ENCODE data around the gene INF2.
"Not testable (repeated sequence)": the region's sequence is repeated elsewhere in the genome, so short reads cannot be mapped to it uniquely, and the experiment has no call there.

Gene INF2

GRCh38 chr14:104689109-104689880 is at the start of gene INF2:
INF2 (plus strand) TSS chr14:104689618; CDS start chr14:104701366, 11,748 bp downstream.
- DNase-seq (ENCODE audit: low read depth), result no peak

GRCh38 chr14:104639885-104640548 is 49.4 kb upstream of the INF2 start:
- no peak for DNase-seq (ENCODE audit: low read depth)

- no peak for DNase-seq (ENCODE audit: low read depth)
Observed at GRCh38 chr14:104640681-104641080, 48.7 kb upstream of the INF2 start.

- no peak for DNase-seq (ENCODE audit: low read depth)
Observed at GRCh38 chr14:104641753-104642539, 47.5 kb upstream of the INF2 start.

GRCh38 chr14:104642540-104642868 is 46.9 kb upstream of the INF2 start:
- DNase-seq (ENCODE audit: low read depth), result no peak

- no peak for DNase-seq (ENCODE audit: low read depth)
Observed at GRCh38 chr14:104643306-104643705, 46.1 kb upstream of the INF2 start.

GRCh38 chr14:104644091-104644635 is 45.3 kb upstream of the INF2 start:
- no peak for DNase-seq (ENCODE audit: low read depth)

- DNase-seq (ENCODE audit: low read depth), result no peak
Observed at GRCh38 chr14:104644656-104645378, 44.6 kb upstream of the INF2 start.

GRCh38 chr14:104647467-104648043 is 41.9 kb upstream of the INF2 start:
- no peak for DNase-seq (ENCODE audit: low read depth)

GRCh38 chr14:104650057-104650980 is 39.1 kb upstream of the INF2 start:
- peak; percentile 37 for DNase-seq (ENCODE audit: low read depth)

GRCh38 chr14:104650981-104651875 is 38.2 kb upstream of the INF2 start:
- DNase-seq (ENCODE audit: low read depth), result no peak

- DNase-seq (ENCODE audit: low read depth), result no peak
Observed at GRCh38 chr14:104651876-104652260, 37.5 kb upstream of the INF2 start.

- no peak for DNase-seq (ENCODE audit: low read depth)
Observed at GRCh38 chr14:104652386-104652785, 37.0 kb upstream of the INF2 start.

GRCh38 chr14:104653130-104653920 is 36.1 kb upstream of the INF2 start:
- DNase-seq (ENCODE audit: low read depth), result not testable (repeated sequence)

- no peak for DNase-seq (ENCODE audit: low read depth)
Observed at GRCh38 chr14:104654119-104654518, 35.3 kb upstream of the INF2 start.

GRCh38 chr14:104655128-104655848 is 34.1 kb upstream of the INF2 start:
- no peak for DNase-seq (ENCODE audit: low read depth)

GRCh38 chr14:104656014-104656714 is 33.3 kb upstream of the INF2 start:
- DNase-seq (ENCODE audit: low read depth), result no peak
